DMS153 (cell line): Measurements from ENCODE around the gene EFNB3.

Experiments used
- DNase-seq: peaks from one replicate; lab custom pipeline; 2025; lab: John Stamatoyannopoulos, UW

Gene EFNB3

GRCh38 chr17:7704601-7705268 is at the start of gene EFNB3:
EFNB3 (plus strand) TSS chr17:7705202; CDS start chr17:7705599, 397 bp downstream.
- DNase-seq: no peak

- DNase-seq: no peak
Observed at GRCh38 chr17:7655541-7655840, 49.5 kb upstream of the EFNB3 start.

GRCh38 chr17:7656958-7657609 is 47.9 kb upstream of the EFNB3 start:
- DNase-seq: no peak

- DNase-seq: no peak
Observed at GRCh38 chr17:7667656-7668406, 37.2 kb upstream of the EFNB3 start.

GRCh38 chr17:7668482-7668881 is 36.5 kb upstream of the EFNB3 start:
- no peak for DNase-seq

- DNase-seq: no peak
Observed at GRCh38 chr17:7673239-7673638, 31.8 kb upstream of the EFNB3 start.

- DNase-seq: no peak
Observed at GRCh38 chr17:7674934-7675333, 30.1 kb upstream of the EFNB3 start.

- no peak for DNase-seq
Observed at GRCh38 chr17:7676533-7676932, 28.5 kb upstream of the EFNB3 start.

GRCh38 chr17:7677388-7678067 is 27.5 kb upstream of the EFNB3 start:
- DNase-seq: no peak

GRCh38 chr17:7684851-7685532 is 20.0 kb upstream of the EFNB3 start:
- no peak for DNase-seq

GRCh38 chr17:7685533-7686221 is 19.3 kb upstream of the EFNB3 start:
- DNase-seq: peak; percentile 75

- peak; percentile 63 for DNase-seq
Observed at GRCh38 chr17:7686222-7687071, 18.6 kb upstream of the EFNB3 start.

GRCh38 chr17:7687072-7687907 is 17.7 kb upstream of the EFNB3 start, which contains the start of gene TP53:
TP53 (minus strand) TSS chr17:7687490; CDS start chr17:7676594, 10,896 bp downstream.
- peak; percentile 53 for DNase-seq

GRCh38 chr17:7687908-7688807 is 16.8 kb upstream of the EFNB3 start, which contains the start of gene WRAP53:
WRAP53 (plus strand) TSS chr17:7688477; CDS start chr17:7688649, 172 bp downstream.
- DNase-seq: peak; percentile 93

- no peak for DNase-seq
Observed at GRCh38 chr17:7688808-7689316, 16.1 kb upstream of the EFNB3 start.

- DNase-seq: no peak
Observed at GRCh38 chr17:7695586-7695985, 9.4 kb upstream of the EFNB3 start.

GRCh38 chr17:7697828-7698588 is 7.0 kb upstream of the EFNB3 start:
- no peak for DNase-seq
